HK-2 (cell line): ENCODE results near the gene TRIP6.

Source experiments
- DNase-seq: peaks from one replicate; pipeline ENCODE4 v3.0.0-alpha.2; 2018; ENCODE audit not compliant: unreplicated experiment

Gene TRIP6

GRCh38 chr7:100867040-100867775, at the start of gene TRIP6:
Gene TRIP6, plus strand, starts transcription at chr7:100867387. Its CDS starts 111 bp downstream, at chr7:100867498.
- peak; percentile 93 for DNase-seq

GRCh38 chr7:100818366-100818765, 48.8 kb upstream of the TRIP6 start:
- no peak for DNase-seq

GRCh38 chr7:100818825-100819224, 48.4 kb upstream of the TRIP6 start:
- DNase-seq, result no peak

GRCh38 chr7:100819586-100819985, 47.6 kb upstream of the TRIP6 start:
- no peak for DNase-seq

- DNase-seq, result no peak
These were observed 44.7 kb upstream of the TRIP6 start for GRCh38 chr7:100822236-100823139.

- DNase-seq, result no peak
These were observed 44.1 kb upstream of the TRIP6 start for GRCh38 chr7:100823140-100823525.

- no peak for DNase-seq
These were observed 43.7 kb upstream of the TRIP6 start for GRCh38 chr7:100823534-100823933.

- DNase-seq, result no peak
These were observed 42.5 kb upstream of the TRIP6 start for GRCh38 chr7:100824499-100825214.

GRCh38 chr7:100825215-100825671, 41.9 kb upstream of the TRIP6 start:
- no peak for DNase-seq

GRCh38 chr7:100825751-100826513, 41.3 kb upstream of the TRIP6 start:
- peak; percentile 30 for DNase-seq

- DNase-seq, result peak; percentile 26
These were observed 40.5 kb upstream of the TRIP6 start for GRCh38 chr7:100826514-100827329.

- peak; percentile 70 for DNase-seq
These were observed 39.6 kb upstream of the TRIP6 start, which contains the start of gene EPHB4 for GRCh38 chr7:100827330-100828226. Gene EPHB4, minus strand, starts transcription at chr7:100827523. Its CDS starts 493 bp downstream, at chr7:100827030.

GRCh38 chr7:100829150-100829716, 38.0 kb upstream of the TRIP6 start:
- no peak for DNase-seq

- no peak for DNase-seq
These were observed 36.8 kb upstream of the TRIP6 start for GRCh38 chr7:100830396-100830795.

GRCh38 chr7:100832281-100832633, 34.9 kb upstream of the TRIP6 start:
- DNase-seq, result no peak

GRCh38 chr7:100835903-100836811, 31.0 kb upstream of the TRIP6 start:
- no peak for DNase-seq

- DNase-seq, result no peak
These were observed 30.4 kb upstream of the TRIP6 start for GRCh38 chr7:100836812-100837098.
